GM10248 (cell line): ENCODE results near the gene TMEM161A.
"Not testable (repeated sequence)": the region's sequence is repeated elsewhere in the genome, so short reads cannot be mapped to it uniquely, and the experiment has no call there.

ENCODE experiments used
- CTCF ChIA-PET: fragments of 300-600 bp; sonication (Branson Sonifier 250); formaldehyde crosslinking; extraction: SDS; loops from one replicate; lab custom pipeline; 2021; ENCODE audit warnings: antibody characterized with exemption; lab: Yijun Ruan, JAX
- POLR2A ChIA-PET: fragments of 350-650 bp; sonication (Branson Sonifier 250); formaldehyde crosslinking; extraction: SDS; loops from one replicate; lab custom pipeline; 2020; ENCODE audit warnings: antibody characterized with exemption; lab: Yijun Ruan, JAX
- DNase-seq: peaks from one replicate; pipeline ENCODE4 v3.0.0; 2012; ENCODE audit errors: extremely low spot score
- TF ChIP-seq, protein P1 (sequence below): IDR thresholded peaks from 2 replicates; pipeline ENCODE4 v1.5.1; 2012; ENCODE audit warnings: mild to moderate bottlenecking, low read depth; ENCODE audit errors: extremely low read depth, missing control alignments, control extremely low read depth

Gene TMEM161A

DNA sequence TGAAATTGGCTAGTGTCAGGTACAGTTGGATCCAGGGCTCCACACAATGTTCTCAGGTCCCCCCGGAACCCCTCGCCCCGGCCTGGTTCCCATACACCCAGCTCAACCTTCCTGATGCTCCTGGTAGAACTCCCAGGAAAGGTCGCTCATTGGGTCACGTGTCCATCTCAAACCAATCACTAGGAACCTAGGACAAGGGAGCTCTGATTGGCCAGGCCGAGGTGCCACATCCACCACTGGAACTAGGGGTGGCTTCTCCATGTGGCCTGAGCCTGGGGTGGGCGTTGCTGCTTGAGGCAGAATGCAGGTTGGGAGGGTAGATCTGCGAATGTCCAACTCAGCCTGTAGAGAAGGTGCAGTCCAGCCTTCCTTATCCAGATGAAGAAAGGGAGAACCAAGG is 38.7 kb upstream of the TMEM161A start:
- TF ChIP-seq, protein P1, sequence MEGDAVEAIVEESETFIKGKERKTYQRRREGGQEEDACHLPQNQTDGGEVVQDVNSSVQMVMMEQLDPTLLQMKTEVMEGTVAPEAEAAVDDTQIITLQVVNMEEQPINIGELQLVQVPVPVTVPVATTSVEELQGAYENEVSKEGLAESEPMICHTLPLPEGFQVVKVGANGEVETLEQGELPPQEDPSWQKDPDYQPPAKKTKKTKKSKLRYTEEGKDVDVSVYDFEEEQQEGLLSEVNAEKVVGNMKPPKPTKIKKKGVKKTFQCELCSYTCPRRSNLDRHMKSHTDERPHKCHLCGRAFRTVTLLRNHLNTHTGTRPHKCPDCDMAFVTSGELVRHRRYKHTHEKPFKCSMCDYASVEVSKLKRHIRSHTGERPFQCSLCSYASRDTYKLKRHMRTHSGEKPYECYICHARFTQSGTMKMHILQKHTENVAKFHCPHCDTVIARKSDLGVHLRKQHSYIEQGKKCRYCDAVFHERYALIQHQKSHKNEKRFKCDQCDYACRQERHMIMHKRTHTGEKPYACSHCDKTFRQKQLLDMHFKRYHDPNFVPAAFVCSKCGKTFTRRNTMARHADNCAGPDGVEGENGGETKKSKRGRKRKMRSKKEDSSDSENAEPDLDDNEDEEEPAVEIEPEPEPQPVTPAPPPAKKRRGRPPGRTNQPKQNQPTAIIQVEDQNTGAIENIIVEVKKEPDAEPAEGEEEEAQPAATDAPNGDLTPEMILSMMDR: no peak
- CTCF ChIA-PET: interaction anchor here (1.3 to 14.0 kb wide), 7 partner anchors 10 to 123 kb away, joined by 3 to 302 read pairs (median 20); no protein-coding TSS in a partner anchor
- no peak for DNase-seq
- POLR2A ChIA-PET: interaction anchor here (0.6 kb wide), 1 partner anchor 162 kb away, joined by 3 read pairs; no protein-coding TSS in a partner anchor

DNA sequence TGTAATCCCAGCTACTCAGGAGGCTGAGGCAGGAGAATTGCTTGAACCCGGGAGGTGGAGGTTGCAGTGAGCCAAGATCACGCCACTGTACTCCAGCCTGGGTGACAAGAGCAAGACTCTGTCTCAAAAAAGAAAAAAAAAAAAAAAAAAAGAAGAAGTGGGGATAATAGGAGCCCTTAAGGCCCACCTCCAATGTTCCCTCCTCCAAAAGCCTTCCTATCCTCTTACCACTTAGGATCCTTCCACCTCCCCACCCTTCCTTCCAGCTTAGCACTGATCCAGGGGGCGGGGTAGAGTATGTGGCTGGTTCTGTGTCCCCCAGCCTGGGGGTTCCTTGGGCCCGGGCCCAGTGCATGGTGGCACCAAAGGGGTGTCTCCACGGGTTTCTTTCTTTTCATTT is 35.0 kb upstream of the TMEM161A start:
- DNase-seq: not testable (repeated sequence)
- CTCF ChIA-PET: interaction anchor here (1.4 to 14.0 kb wide), 4 partner anchors 10 to 28 kb away, joined by 4 to 302 read pairs (median 7); no protein-coding TSS in a partner anchor
- POLR2A ChIA-PET: interaction anchor here (0.7 kb wide), 1 partner anchor 12 kb away, joined by 4 read pairs; no protein-coding TSS in a partner anchor

DNA sequence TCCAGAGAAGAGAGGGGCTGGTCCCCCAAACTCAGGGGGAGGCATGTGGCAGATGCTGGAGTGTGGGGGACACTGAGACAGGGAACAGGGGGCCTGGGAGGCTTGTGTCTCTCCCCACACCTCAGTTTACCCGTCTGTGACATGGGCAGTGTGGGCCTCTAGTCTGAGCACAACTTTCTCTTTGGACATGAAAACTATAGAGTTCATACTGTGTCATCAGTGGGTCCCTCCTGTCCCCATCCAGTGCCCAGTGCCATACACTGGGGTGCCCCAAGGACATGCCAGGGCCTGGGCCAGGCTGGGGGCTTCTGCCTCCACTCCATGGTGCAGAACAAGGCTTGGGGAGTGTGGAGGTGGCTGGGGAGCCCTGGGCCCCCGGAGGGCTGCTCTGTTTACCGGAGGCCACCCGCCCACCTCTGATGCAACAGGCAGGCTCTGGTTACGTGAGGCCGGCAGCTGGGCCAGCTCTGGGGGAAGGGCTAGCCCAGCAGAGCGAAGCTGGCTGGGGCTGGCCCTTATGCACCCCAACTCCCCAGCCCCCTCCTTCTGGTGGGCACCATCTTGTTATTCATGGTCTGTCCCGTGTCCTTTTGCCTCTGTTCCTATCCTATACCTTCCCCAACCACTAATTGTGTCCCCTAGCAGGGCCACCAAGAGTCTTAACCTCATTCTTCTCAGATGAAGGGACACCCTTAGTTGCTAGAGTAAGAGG is 33.7 kb upstream of the TMEM161A start:
- POLR2A ChIA-PET: no interaction called here
- peak; percentile 81 for DNase-seq
- CTCF ChIA-PET: interaction anchor here (1.4 to 14.0 kb wide), 3 partner anchors 15 to 26 kb away, joined by 4 to 302 read pairs (median 6); no protein-coding TSS in a partner anchor
- TF ChIP-seq, protein P1: no peak

DNA sequence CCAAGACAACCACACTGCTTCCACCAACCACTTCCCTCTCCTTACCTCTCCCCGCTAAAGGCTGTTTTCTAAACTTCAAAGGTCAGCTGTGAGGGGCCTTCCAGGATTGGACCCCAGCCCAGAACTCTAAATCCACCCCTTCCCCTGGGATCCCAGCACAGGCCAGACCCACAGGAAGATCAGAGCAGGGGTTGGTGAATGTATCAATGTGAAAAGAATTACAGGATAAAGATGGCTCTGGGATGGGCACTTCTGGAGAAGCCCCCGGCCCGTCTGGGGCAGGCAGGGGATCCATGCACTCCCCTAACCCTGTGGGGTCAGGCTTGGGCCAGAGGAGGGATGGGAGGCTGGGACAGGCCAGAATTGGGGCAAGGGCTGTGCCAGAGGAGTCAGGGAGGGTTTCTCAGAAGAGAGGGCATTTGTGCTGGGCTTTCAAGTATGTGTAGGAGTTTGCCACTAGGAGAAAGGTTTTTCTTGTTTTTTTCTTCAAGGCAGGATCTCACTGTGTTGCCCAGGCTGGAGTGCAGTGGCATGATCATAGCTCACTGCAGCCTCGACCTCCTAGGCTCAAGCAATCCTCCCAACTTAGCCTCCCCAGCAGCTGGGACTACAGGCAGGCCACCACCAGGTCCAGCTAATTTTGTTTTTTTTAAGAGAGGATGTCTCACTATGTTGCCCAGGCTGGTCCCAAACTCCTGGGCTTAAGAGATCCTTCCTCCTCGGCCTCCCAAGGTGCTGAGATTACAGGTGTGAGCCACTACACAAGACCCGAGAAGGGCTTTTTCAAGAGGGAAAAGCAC is 32.8 kb upstream of the TMEM161A start:
- POLR2A ChIA-PET: no interaction called here
- CTCF ChIA-PET: interaction anchor here (14.0 kb wide), 1 partner anchor 26 kb away, joined by 302 read pairs; no protein-coding TSS in a partner anchor
- TF ChIP-seq, protein P1: no peak

DNA sequence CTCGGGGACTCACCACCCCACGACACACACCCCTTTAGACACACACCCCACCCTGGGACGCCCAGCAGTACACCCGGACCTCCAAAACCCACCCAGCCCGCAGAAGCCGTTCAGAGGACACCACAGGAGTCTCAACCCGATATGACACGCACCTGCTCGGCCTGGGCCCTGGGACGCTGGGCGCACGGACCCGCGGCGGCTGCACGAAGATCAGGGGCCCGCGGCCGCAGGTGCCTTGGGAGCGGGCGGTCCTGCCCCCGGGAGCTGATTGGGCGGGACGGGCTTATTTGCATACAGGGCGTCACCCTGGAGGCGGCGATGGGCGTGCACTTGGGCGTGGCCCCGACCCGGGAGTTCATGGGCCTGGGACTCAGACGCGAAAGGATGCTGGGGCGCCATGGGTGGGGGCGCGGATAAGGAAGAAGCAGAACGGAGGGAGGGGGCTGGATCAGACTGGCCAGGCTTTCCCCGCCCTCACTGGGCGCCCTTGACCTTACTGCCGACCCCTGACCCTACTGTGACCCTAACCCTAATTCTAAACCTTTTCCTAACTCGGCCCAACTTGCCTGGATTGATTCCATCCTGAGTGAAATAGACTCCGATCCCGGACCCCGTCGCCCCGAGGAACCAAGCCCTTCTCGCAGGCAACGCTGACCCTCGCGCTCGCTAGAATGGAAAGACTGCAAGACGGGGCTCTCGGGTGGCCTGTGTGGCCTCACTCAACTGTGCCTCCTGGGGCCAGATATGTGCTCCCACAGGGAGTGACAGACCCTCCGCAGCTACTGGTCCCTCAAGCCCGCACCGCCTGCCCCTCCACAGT is 32.0 kb upstream of the TMEM161A start, which contains the start of gene MEF2B:
TSS of gene MEF2B (minus strand) at position 211 of the 820 bp plus-strand sequence. CDS start 19,528 bp downstream, outside the sequence.
- peak; percentile 96 for DNase-seq
- TF ChIP-seq, protein P1: no peak
- ChIA-PET POLR2A (interaction anchor here (0.5 to 1.0 kb wide), 3 partner anchors 10 to 25 kb away, joined by 3 to 5 read pairs (median 4); no protein-coding TSS in a partner anchor), CTCF (interaction anchor here (0.9 to 14.0 kb wide), 5 partner anchors 12 to 25 kb away, joined by 3 to 302 read pairs (median 3); partner anchors contain the start of genes BORCS8 and RFXANK)

More for the DNA sequence above, 32.8 kb upstream of the TMEM161A start:
- DNase-seq: no peak

DNA sequence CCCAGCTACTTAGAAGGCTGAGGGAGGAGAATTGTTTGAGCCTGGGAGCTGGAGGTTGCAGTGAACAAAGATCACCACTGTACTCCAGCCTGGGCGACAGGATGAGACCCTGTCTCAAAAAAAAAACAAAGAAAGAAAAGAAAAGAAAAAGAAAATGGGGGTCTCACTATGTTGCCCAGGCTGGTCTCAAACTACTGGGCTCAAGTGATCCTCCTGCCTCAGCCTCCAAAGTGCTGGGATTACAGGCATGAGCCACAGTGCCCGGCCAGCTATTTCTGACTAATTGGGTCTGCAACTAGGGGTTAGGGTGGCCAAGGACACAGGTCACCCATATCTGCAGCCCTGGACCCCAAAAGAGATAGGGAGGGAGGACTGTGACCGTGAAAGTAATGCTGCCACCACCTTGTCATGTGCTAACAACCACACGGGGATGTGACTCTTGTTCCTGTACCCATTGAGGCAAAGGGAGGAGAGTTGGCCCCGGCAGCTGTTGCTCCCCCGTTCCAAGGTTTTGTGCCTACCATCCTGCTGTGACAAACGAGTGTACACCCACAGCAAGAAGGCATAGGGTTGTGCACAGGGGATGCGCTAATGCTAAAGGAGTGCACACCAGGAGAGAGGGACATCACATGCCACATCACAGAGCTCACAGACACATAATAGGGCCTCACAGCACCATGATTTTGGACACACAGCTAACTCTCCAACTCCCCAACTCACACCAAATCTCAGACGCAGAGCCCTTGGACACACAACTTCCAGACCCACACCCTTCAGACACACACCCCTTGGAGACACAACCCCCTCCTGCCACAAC is 31.2 kb upstream of the TMEM161A start:
- CTCF ChIA-PET: interaction anchor here (0.9 to 14.0 kb wide), 5 partner anchors 11 to 24 kb away, joined by 3 to 302 read pairs (median 3); partner anchors contain the start of genes BORCS8 and RFXANK
- DNase-seq: no peak
- TF ChIP-seq, protein P1: no peak
- POLR2A ChIA-PET: interaction anchor here (0.5 to 1.0 kb wide), 4 partner anchors 9 to 88 kb away, joined by 3 to 7 read pairs (median 4); no protein-coding TSS in a partner anchor
